Omental fat pad (tissue), 4 donors: ENCODE data around the gene CHRM2. TPM values are rescaled to one million over a fixed set of nuclear protein-coding genes. Genes with fewer than 3 reads are reported as not detected.

ENCODE experiments used
- small RNA-seq: library from RNA; depleted of rRNA; stranded (forward); fragments of <200 nt; gene quantifications from one replicate; pipeline ENCODE3, GENCODE V24; 2016
- total RNA-seq, 4 donors: library from RNA; depleted of rRNA; stranded (reverse); fragments of >200 nt; gene quantifications; one replicate each; pipeline ENCODE4 v1.1.0, GENCODE V29; 2016

Gene CHRM2
- total RNA-seq, 4 donors from 2014 or later: 0.09 to 0.47 TPM; not detected in 2

Small RNA genes within 50 kb of the gene (small RNA-seq; reads per million reads assigned to genes)
- gene KRT8P51 (not detected), gene MIR490 (not detected)
